Putamen (tissue), 1 donor: ENCODE results near the gene C9orf43.
A peak's percentile ranks its signal among the peaks of the same experiment; 100 is the strongest.
"Not testable (repeated sequence)": the region's sequence is repeated elsewhere in the genome, so short reads cannot be mapped to it uniquely, and the experiment has no call there.

Experiments used
- DNase-seq: peaks from one replicate; pipeline ENCODE4 v3.0.0-alpha.2; 2016; ENCODE audit warnings: low spot score

The C9orf43 gene

DNA sequence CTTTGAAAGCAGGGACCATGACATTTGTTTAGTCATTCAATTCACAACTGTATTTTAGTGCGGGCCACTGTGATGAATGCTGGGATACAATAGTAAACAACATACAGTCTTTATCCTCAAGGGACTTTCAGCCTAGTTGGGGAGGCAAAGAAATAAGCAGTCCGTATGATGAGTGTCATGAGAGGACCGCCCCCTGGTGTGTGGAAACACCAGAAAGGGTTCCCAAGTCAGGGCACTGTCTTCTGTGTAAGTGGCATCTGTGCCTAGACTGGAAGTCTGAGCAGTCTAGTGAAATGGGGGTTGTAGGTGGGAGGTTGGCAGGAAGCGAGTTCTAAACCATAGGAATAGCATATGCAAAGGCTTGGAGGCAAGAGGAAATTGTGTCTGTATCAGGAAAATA is 6.8 kb downstream of the C9orf43 start:
- no peak for DNase-seq

DNA sequence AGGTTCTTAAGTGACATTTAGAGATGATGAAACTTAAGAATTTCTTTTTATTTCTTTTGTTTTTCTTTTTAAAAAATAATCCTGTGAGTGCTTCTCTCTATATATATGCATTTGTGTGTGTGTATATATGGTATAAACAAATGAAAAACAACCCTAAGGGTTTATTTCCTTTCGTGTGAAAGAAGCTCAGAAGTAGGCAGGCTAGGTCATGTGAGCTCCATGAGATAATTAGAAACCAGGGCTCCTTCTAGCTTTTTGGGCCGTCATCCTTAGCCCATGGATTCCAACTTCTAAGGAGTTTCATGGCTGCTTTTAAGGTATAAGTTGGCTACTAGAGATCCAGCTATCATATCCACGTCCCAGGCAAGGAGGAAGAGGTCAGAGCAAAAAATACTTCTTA is 11.2 kb downstream of the C9orf43 start:
- no peak for DNase-seq

DNA sequence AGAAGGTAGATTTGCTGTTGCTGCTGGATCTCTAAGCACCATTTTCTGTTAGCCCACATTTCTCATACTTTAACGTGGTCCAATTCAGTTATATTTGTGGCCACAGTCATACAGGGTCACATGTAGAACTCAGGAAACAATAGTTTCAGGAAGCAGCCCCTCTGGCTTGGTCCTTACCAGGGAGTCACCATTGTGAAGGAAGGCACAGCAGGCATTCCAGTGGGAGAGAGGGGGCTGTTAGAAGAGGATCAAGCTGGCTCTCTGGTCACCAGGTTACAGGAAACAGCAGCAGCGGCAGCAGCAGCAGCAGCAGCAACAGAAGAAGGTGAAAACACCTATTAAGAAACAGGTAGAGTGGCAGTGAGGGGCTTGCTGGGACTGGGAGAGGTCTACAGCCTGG is 14.5 kb downstream of the C9orf43 start:
- no peak for DNase-seq

DNA sequence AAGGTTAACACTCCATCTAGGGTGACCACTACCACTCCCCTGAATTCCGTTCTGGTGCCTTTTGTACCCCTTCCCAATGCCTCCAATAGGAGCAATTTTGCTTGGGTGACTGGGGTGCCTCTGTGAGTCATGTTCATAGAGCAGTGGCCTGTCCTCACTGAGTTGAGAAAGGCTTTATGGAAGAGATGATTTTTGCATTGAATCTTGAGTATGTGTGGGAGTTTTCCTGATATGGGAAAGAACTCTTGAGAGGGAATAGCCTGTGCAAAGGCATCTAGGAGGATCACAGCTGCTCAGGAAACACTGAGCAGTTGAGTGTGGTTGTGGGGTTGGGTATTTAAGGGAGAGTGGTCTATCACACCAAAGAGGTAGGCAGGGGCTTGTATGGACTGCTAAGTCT is 16.2 kb downstream of the C9orf43 start:
- DNase-seq: no peak

DNA sequence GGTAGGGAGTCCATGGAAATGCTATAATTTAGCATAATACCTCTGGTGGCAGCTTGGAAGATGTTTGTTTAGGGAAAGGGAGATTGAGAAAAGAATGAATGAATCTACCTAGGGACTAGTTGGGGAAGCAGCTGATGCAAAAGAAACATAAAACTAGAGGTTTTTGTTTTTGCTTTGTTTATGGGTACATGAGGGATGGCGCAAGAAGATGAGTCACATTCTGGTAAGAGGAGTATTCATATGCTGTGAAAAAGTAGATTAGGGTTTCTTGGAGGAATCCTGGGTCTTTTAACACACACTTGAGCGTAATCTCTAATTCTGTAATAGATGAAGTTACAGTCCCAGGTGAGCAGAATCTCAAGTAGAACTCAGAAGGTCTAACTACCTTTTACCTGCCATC is 17.1 kb downstream of the C9orf43 start:
- no peak for DNase-seq

DNA sequence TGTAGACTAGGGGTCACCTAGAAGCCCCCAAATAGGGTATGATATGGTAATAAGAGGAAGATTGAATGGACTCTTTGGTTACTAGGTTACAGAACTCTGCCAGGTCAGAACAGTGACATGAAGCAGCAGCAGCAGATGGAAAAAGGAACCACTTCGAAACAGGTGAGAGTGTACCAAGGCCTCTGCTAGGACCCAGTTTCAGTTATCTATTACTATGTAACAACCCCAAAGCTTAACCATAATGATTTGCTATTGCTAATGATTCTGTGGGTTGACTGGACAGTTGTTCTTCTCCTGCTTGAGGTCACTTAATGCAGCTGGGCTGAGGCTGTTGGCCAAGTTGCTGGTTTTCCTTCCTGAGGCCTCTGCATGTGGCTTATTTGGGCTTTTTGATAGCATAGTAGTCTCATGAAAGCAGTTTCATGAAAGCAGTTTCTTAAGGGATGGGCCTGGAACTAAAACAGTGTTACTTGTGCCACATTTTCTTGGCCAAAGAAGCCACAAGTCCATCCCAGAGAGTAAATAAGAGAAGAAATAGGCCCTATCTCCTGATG is 17.6 kb downstream of the C9orf43 start:
- no peak for DNase-seq

DNA sequence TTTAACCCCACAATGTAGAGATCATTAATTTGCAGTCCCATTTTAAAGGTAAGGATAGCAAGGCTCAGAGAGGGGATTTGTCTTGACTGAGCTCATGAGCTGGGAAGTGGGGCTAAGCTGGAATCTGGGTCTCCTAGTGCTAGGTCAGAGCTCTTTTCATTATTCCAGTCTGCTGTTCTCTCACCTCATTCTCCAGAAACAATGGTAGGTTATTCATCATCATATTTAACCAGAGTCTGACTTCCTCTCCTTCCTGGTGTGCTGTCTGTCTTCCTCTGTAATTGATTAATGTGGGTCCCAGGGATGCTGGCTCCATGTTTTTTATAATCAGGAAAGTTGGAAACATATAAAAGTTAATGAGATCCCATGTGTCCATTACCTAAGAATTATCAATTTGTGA is 20.6 kb downstream of the C9orf43 start:
- DNase-seq: no peak

DNA sequence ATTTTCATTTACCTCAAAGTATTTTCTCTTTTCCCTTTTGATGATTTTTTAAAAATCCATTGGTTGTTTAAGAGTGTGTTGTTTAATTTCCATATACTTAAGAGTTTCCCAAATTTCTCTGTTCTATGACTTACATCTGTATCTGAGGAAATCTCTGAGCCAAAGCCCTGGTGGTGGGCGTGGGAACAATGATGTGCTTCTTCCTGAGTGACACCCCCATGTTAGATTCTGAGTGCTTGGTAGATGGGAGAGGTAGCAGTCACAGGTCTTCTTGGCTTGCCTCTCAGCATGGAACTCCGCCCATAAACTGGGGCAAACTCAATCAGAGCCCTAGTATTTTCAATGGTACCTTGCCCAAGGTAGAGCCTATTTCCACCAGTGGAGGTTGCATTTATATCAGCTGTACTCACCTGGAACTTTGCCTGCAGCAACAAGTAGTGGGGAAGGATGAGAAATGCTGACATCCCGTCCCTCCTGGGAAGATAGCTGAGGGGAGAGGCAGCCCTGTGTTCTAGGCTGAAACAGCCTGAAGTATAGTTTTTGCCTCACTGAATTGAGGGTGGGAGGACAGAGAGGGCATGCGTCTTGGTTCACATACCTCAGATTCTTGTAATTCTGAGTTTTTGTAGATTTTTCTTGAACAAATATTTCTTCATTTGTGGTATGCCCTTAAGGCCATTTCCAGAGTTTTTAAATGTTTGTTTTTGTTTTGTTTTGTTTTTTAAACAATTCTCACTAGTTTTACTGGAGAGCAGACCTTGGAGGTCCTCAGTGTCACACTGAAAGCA is 26.4 kb downstream of the C9orf43 start:
- DNase-seq: no peak

DNA sequence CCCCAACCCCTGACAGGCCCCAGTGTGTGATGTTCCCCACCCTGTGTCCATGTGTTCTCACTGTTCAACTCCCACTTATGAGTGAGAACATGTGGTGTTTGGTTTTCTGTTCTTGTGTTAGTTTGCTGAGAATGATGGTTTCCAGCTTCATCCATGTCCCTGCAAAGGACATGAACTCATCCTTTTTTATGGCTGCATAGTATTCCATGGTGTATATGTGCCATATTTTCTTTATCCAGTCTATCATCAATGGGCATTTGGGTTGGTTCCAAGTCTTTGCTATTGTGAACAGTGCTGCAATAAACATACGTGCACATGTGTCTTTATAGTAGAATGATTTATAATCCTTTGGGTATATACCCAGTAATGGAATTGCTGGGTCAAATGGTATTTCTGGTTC is 27.2 kb downstream of the C9orf43 start:
- not testable (repeated sequence) for DNase-seq

DNA sequence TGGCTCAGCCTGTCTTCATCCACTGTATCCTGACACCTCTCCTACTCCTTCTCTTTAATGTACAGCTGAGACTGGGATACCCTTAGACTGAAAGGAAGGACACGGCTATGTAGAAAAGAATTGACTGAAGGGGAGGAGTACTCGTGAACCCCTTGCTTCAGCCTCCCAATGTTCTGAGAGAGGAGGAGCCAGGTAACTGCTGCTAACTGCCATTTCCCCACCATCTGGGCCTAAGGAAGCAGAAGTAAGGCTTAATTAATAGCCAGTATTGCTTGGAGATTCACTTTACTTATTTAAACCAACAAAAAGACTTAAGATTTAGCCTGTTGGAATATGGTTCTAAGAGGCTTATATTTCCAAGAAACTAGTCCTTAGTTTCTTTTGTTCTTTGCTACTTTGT is 34.2 kb downstream of the C9orf43 start:
- no peak for DNase-seq

DNA sequence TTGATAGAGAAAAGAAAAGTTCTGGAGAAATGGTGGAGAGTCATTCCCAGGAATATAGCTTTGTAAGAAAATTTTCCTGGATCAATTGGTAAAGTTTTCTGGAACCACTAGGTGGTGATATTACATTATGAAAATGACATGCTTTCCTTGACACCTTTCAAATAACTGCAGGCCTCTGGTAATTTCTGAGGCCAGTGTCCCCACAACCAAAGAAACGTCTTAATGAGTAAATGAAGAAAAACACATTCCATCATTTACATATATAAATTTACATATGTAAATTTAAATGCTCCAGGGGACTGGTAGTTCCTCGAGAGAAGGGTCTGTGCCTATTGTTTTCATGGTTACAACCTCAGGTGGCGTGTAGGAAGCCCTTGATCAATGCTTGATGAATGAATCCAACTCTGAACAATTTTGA is 35.8 kb downstream of the C9orf43 start:
- DNase-seq: peak; percentile 48

DNA sequence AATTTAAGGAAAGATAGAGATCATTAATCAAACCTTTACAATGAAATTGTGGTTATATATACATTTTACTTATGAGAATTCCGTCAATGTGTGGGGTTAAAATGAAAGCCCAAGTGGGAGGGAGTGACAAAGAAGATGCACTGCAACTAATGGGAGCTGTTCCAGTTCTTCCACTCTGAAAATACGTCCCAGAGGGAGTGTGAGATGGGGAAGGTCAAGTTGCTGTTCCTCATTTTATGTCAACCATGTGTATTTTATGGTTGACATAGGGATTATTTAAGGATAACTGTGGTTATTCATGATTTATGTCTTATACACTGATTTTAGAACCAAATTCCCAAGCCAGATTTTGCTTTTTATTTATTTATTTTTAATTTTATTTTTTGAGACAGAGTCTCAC is 38.8 kb downstream of the C9orf43 start:
- no peak for DNase-seq

DNA sequence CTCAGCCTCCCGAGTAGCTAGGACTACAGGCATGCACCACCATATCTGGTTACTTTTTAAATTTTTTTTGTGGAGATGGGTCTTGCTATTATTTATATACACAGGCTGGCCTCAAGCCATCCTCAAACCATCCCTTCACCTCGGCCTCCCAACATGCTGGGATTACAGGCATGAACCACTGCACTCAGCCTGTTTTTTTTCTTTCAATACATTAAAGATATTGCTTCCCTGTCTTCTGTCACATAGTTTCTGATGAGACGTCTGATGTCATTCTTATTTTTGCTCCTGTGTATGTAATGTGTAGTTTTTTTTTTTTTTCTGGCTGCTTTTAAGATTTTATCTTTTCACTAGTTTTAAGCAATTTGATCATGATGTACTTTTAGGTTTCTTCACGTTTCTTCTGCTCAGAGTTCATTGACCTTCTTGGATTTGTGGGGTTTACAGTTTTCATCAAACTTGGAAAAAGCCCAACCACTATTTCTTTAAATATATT is 41.6 kb downstream of the C9orf43 start:
- no peak for DNase-seq

DNA sequence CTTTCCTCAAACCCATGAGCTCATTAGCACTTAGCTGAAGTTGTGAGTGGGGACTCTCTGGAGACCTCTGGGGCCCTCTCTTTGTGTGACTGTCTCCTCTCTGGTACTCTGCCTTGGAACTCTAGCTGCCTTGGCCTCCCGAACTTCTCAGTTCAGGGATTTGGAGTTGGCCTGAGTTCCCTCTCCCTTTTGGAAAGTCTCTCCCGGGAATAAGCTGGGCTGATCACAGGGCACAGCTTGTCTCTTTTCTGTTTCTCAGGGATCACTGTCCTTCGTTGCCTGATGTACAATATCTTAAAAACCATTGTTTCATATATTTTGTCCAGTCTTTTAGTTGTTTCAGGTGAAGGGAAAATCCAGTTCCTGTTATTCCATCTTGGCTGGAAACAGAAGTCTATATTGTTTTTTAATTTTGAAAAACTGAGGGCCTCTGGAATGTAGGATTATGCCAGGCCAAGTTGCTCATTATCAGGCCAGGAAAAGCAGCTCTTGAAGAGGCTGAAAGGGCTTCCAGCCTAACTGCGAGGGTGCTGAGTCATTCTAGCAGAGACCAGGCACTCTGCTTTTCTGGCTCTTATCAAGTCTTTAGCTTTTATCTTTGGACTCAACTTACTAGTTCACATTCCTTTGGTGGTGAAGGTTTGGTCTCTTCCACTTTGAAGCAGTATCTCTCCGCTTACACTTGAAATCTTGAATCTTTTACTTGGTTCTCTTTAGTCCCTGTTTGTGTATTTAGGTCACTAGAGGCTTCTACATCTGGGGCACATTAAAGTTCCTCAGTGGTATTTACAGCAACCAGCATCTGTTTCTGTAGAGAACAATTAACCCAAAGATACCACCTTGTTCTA is 44.6 kb downstream of the C9orf43 start:
- no peak for DNase-seq

DNA sequence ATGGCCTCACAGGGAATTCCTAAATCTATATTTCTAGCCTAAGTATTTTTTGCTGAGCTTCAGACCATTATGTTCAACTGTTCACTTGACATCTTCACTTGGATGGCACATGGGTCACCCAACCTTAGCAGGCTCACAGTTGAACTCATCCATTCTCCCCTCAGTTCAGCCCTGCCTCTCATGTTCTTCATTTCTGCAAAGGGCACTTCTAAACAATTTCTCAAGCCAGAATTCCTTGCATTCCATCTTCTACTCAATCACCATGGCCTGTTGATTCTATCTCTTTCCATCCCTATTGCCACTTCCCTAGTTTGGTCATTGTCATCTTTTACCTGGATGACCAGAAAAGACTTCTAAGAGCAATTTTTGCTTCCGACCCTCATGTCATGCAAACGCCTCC is 45.7 kb downstream of the C9orf43 start:
- DNase-seq: no peak

DNA sequence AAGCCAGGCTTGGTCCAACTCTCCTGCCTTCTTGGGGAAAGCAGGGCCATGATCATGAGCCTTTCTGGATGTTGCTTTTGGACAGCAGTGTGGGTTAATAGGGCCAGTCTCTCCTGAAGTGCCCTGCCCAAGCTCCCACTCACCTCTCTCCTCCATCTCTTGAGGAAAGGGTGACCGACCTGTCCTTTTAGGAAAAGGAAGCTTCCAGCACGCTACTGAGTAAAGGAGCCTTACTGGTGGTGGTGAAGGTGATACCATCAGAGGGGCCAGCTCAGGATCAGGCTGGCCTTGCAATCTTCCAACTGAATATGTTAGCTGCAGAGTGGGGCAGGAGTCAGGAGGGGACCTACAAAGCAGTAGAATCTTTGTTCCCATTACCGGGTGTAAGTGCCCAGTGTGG is 50.7 kb downstream of the C9orf43 start:
- DNase-seq: no peak

DNA sequence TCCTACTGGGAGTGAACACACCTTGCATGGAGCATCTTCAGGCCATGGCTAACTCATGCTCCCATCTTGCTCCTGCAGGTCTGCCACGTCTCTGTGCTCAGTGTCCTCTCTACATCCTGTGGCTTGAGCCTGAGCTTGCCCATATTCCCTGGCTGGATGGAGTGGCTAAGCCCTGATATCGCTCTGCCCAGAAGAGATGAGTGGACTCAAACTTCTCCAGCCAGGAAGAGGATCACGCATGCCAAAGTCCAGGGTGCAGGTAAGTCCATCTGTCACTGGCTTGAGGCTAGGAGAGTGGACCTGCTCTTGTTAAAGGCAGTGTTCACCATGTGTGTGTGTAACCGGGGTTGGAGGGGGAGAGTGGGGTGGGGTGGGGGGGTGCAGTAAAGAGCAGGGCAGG is 51.4 kb downstream of the C9orf43 start:
- DNase-seq: no peak

DNA sequence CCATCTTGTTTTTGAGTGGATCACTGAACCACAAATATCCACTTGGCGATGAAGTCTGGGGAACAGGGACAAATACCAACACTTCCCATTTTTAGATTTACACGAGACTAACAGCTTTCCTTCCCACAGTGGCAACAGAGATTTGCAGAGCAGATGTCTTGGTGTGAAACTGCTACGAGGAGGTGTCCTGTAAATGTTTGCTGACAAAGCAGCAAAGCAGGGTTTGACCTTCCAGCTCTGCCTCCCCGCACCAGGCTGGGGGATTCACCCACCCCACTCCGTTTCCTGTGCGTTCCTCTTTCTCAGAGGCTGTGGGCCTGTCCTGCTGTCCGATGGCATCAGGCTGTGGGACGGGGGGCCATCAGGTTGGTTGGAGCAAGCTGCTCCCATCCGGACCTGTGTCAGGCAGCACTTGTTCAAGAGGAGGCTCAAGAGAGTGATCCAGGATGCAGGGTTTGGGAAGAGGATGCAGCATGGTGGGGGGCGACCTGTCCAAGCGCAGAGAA is 52.3 kb downstream of the C9orf43 start:
- DNase-seq: no peak

DNA sequence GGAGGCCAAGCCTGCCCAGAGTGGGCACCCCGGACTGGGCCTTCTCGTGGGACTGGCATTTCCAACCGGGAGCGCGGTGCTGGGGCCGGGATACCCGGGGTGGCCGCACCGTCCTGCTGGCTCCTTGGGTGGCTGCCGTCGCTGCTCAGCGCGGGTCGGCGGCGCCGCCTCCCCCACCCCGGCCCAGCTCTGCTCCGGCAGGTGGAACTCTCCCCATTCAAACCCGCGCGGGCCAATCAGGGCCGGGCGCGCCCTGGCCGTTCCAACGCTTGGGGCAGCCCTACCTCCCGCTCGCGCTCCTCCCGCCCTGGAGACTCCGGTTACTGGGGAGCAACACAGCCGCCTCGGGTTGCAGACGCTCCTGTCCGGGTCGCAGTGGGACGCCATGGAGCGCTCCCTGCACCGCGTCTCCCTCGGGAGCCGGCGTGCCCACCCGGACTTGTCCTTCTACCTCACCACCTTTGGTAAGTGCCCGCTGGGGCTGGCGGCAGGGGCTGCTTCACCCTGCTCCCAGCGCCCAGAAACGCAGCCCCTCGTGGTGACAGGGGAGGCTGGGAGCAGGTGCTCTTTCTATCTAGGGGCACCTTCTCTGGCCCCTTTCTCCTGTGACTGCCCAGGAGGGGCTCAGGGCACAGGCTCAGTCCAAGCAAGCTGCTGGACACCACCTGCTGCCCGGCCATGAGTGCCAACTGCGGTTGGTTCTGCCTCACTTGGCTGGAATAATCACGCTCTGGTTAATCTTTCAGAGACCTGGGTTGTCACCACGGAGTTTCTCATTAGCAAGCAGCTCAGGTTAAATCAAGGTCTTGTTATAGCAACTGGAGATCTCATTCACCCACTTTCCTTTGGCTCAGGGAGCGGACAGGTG is 53.1 kb downstream of the C9orf43 start, which contains the start of gene RGS3:
Gene RGS3, plus strand, starts transcription at position 310 of the 868 bp plus-strand sequence. Its CDS starts 76 bp downstream, at position 386.
- no peak for DNase-seq

DNA sequence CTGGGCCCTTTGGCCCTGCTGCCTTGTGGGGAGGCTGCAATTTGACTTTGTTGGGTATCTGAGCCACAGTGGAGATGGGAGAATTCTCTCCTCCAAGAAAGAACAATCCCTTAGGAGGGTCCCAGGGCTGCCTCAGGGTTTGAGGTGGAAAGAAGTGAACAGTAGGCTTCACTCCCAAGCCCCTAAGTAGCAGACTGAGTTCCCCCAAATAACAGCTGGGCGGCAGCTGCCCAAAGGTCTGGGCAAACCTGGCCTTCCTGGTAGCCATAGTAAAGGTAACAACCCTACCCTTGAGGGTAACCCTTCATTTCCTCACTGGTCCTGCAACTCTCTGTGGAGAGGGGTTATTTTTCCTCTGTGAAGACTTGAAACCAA is 53.7 kb downstream of the C9orf43 start:
- no peak for DNase-seq

DNA sequence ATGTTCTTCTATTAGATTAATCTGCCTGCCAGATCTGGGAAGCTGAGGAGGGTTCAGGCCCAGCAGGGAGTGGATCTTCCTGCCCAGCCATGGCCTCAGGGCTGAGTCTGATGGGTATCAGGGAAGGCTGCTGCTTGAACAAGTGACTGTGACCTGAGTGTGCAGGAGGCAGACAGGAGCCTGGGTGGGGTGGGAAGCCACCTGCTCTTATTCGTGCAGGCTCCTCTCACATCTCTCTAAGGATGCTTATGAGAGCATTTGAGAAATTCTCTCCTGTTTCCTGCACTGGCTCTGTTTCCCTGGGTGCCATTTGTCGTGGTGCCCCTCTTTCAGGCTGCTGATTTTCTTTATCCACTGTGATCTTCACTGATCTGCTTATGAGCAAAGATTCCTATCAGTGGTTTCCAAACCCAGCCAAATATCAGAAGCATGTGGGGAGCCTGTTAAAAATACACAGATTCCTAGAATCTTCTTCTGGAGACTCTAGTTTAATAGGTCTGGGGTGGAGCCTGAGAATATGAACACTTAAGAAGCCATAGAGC is 55.1 kb downstream of the C9orf43 start:
- no peak for DNase-seq
